Neutrophil (primary cell): ENCODE results near the gene AP3S2.

Experiments
- H3K27ac ChIP-seq: fragments of 200-600 bp; sonication (generic); 2 replicates; pipeline ENCODE4 v1.5.1; 2016; ENCODE audit warnings: mild to moderate bottlenecking, moderate library complexity
- H3K27me3 ChIP-seq: fragments of 200-600 bp; sonication (generic); 2 replicates; pipeline ENCODE4 v1.6.0; 2016; ENCODE audit warnings: mild to moderate bottlenecking
- H3K36me3 ChIP-seq: fragments of 200-600 bp; sonication (generic); 2 replicates; pipeline ENCODE4 v1.5.1; 2017
- H3K4me1 ChIP-seq, 2 experiments: fragments of 200-600 bp in 1 of 2; sonication (generic) in 1 of 2; 1 replicate in 1 of 2; 2 replicates in 1 of 2; pipeline versions ENCODE4 v1.5.1 to v1.6.1; 2013 to 2016; ENCODE audit warnings: low read depth in 1 of 2, low read length in 1 of 2, mild to moderate bottlenecking in 1 of 2, moderate library complexity in 1 of 2; ENCODE audit not compliant: control insufficient read depth in 1 of 2, insufficient read depth in 1 of 2
- H3K4me3 ChIP-seq, 2 experiments: fragments of 200-600 bp in 1 of 2; sonication (generic) in 1 of 2; 1 replicate in 1 of 2; 2 replicates in 1 of 2; pipeline ENCODE4 v1.5.1; 2013 to 2016; ENCODE audit warnings: low read depth in 1 of 2, low read length in 1 of 2, mild to moderate bottlenecking in 1 of 2, moderate library complexity in 1 of 2
- H3K9me3 ChIP-seq: fragments of 200-600 bp; sonication (generic); 2 replicates; pipeline ENCODE4 v1.5.1; 2016
- CTCF ChIP-seq: fragments of 200-600 bp; sonication (generic); IDR thresholded peaks from 2 replicates; pipeline ENCODE4 v1.5.1; 2016; ENCODE audit warnings: antibody characterized with exemption

The AP3S2 gene

GRCh38 chr15:89814112-89814742 lies 79.6 kb downstream of the AP3S2 start:
- H3K27me3 ChIP-seq, result no peaks in the 10 kb centered on the region
- H3K27ac ChIP-seq, result peak overlapping the region; percentile 100
- H3K4me3 ChIP-seq, result peak overlapping the region; percentile 95 to 98
- no peak for TF ChIP-seq CTCF
- H3K4me1 ChIP-seq, result peaks cover 60 to 73% of the 10 kb centered on the region in 2 experiments
- no peaks in the 10 kb centered on the region for H3K9me3 ChIP-seq
- peaks cover 36% of the 10 kb centered on the region for H3K36me3 ChIP-seq

GRCh38 chr15:89813381-89814111 lies 80.2 kb downstream of the AP3S2 start:
- Histone ChIP-seq H3K27ac (peak overlapping the region; percentile 100), H3K36me3 (peaks cover 43% of the 10 kb centered on the region), H3K4me3 (peak overlapping the region; percentile 95 to 98), H3K4me1 (peaks cover 59 to 74% of the 10 kb centered on the region in 2 experiments), H3K9me3 (no peaks in the 10 kb centered on the region), H3K27me3 (no peaks in the 10 kb centered on the region)
- TF ChIP-seq CTCF, result no peak

- TF ChIP-seq CTCF, result no peak
- no peaks in the 10 kb centered on the region for H3K27me3 ChIP-seq
- H3K4me3 ChIP-seq, result peak overlapping the region; percentile 95 to 98
- peaks cover 59 to 76% of the 10 kb centered on the region in 2 experiments for H3K4me1 ChIP-seq
- peaks cover 50% of the 10 kb centered on the region for H3K36me3 ChIP-seq
- peak overlapping the region; percentile 100 for H3K27ac ChIP-seq
- H3K9me3 ChIP-seq, result no peaks in the 10 kb centered on the region
Measured at GRCh38 chr15:89812847-89813320, 80.9 kb downstream of the AP3S2 start.

- H3K36me3 ChIP-seq, result peaks cover 56% of the 10 kb centered on the region
- no peaks in the 10 kb centered on the region for H3K9me3 ChIP-seq
- H3K27me3 ChIP-seq, result no peaks in the 10 kb centered on the region
- H3K27ac ChIP-seq, result peak overlapping the region; percentile 100
- peak overlapping the region; percentile 95 to 98 for H3K4me3 ChIP-seq
- TF ChIP-seq CTCF, result no peak
- peaks cover 54 to 77% of the 10 kb centered on the region in 2 experiments for H3K4me1 ChIP-seq
Measured at GRCh38 chr15:89812011-89812846, 81.6 kb downstream of the AP3S2 start.

DNA sequence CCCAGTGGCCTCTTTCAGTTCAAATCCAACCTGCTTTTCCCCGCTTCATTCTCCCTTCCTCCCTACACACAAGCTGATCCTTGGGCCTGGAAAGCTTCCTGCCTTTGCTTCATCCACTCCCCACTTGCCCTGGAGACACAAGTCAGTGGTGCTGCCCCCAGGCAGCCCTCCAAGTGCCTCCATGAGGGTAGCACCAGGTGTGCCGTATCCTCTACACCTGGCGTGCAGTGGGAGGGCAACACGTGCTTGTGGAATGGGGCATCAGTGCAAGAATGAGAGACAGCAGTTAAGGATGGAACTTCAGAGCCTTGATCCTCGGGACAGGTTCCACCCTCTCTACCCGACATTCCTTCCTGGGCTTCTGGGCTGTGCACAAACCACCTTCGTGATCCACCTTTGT lies 83.0 kb downstream of the AP3S2 start:
- peak overlapping the region; percentile 100 for H3K27ac ChIP-seq
- H3K4me1 ChIP-seq, result peaks cover 44 to 66% of the 10 kb centered on the region in 2 experiments
- no peaks in the 10 kb centered on the region for H3K9me3 ChIP-seq
- H3K36me3 ChIP-seq, result peaks cover 70% of the 10 kb centered on the region
- no peaks in the 10 kb centered on the region for H3K27me3 ChIP-seq
- no peak for TF ChIP-seq CTCF
- no peak overlapping the region for H3K4me3 ChIP-seq
